HG02970 (cell line): ENCODE results near the gene COTL1.
"Not testable (repeated sequence)": the region's sequence is repeated elsewhere in the genome, so short reads cannot be mapped to it uniquely, and the experiment has no call there.

ENCODE experiments used
- ATAC-seq: cut with Tn5 transposase; IDR thresholded peaks from one replicate; pipeline ENCODE4 v1.9.1; 2021; ENCODE audit warnings: mild to moderate bottlenecking, moderate library complexity, moderate number of reproducible peaks; ENCODE audit not compliant: unreplicated experiment, low FRiP score

COTL1 gene

DNA sequence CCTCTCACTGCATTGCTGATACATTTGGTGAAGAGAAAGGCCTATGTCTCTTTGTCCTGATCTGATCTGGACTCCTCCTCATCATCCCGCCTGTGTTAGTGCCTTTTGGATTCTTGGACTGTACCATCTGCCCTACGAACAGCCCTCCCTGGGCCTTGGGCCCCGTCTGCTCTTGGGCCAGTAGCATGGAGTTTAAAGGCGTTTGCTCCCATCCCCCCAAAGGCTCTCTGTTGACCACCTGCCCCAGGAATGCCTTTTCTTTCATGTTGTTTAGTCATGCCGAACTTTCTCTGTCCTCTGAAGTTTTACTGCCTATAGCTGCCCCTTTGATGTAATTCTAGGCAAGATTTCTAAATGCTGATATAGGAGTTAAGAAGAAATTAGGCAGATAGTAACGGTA, 82.5 kb downstream of the COTL1 start:
- no peak for ATAC-seq

DNA sequence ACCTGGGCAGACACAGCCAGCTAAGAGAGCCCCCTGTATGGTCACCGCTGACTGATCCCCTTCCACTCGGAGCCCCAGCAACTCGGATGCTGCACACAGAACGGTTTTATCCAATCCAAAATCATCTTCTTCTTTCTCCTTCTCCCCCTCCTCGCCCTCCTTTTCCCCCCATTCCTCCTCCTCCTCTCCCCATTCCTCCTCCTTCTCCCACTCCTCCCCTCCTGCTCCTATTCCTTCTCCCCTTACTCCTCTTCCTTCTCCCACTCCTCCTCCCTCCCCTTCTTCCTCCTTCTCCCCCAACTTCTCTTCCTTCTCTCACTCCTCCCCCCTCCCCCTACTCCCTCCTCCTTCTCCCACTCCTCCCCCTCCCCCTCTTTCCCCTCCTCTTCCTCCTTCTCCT, 83.1 kb downstream of the COTL1 start:
- no peak for ATAC-seq

DNA sequence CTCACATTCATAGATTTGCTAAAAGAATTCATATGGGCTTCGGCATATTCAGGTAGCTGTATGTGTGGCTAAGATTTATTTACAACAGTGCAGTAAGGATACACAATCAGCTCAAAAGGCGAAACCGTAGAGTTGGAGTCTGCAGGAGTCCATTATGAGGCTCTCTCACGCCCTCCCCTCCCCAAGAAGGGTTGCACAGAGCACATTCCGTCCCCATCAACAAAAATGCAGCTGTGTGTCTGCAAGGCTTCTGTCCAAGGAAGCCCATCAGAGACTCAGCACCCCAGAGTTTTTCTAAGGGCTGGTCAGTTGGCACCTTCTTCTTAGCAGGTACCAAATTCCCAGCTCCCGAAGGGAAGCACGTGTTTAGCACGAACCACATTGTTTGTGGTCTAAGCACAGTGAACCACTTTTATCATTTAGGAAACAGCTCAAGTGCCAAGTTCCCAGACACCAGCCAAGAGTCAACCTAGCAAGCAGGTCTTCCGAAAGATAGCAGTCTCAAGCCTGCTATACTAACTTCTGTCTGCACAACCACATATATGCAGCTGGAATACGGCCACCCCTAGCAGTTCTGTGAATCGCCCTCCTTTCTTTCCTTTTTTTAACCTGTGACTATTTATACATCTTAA, 84.9 kb downstream of the COTL1 start:
- no peak for ATAC-seq

DNA sequence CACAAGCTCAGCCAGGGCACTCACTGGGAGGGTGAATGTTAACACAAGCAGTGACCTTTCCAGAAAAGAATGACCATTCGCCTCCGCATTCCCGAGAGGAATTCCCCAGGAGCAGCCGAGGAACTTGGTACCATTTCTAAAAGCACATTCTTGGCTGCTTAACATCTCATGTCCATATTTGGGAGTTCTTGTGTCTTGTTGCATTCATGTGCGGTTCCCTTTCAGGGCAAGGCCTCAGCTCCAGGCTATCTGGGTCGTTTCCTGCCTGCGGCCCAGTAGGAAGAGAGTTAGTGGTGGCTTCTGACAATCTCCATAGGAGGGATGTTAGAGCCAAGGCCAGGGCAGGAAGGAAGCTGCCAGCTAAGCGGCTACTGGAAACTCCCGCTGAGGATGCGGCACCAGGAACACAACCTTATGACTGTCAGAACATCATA, 85.6 kb downstream of the COTL1 start:
- ATAC-seq: no peak

DNA sequence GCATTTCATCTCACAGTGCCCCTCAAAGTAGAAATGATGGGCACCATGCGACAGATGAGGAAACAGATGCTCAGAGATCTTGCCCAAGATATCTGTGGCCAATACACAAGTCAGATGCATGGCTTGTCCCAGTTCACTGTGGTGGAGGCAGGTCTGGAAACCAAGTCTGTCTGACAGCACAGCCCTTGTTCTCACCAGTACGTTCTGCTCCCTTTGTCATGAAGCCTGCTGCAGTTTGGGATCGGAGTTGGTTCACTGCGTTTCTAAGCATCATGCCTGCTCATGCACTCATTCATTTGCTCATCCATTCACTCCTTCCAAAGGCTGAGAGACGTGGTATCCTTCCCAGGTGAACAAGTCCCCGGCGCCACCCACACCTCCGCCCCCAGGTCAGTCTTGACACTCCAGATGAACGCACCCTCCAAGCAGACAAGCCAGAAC, 86.2 kb downstream of the COTL1 start:
- ATAC-seq: no peak

DNA sequence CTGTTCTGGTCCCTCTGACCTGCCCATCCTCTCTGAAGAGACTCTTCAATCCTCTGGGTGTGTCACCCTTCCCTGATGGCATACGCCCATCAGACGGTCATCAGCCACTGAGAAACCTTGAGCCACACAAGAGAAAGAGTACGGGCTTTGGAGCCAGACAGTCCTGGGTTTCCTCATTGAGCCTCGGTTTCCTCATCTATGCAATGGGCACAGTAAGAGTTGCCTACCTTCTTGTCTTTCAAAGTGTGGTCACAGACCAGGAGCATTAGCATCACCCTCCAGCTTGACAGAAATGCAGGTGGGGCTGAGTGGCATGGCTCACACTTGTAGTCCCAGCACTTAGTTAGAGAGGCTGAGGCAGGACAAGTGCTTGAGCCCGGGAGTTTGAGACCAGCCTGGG, 87.3 kb downstream of the COTL1 start:
- no peak for ATAC-seq

DNA sequence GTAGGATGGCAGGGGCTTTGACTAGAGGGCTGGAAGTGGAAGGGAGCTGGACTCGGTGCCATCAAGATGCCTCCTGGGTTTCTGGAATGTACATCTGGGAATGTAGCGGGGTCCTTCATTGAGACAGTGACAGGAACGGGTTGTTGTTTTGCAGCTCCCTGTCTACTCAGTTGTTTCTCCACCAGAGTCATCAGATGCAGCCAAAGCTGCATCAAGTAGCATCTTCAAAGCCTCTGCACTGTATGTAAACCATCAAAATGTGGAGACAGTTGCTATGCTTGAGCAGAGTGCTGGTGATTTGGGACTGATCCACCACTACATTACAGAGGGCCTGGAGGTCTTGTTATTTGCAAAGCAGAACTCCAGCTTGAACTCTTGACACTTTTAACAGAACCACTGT, 88.3 kb downstream of the COTL1 start:
- ATAC-seq: no peak

DNA sequence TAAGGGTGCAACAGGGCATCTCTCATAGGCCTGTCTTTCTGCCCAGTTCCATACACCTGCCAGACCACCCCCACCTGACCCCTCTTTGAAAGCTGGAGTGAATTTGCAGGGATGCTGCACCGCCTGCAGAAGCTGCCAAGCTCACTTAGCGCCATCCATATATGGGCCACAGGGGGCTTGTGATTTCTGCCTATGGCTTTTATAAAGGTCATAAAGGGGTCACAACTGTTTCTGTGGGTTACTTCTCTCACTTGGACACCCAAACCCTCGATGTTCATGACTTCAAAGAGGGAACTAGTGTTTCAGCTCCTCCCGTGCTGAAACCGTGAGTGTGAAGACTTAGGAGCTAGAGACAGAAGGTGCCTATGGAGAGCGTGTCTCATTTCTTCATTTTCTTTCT, 89.6 kb downstream of the COTL1 start:
- no peak for ATAC-seq

DNA sequence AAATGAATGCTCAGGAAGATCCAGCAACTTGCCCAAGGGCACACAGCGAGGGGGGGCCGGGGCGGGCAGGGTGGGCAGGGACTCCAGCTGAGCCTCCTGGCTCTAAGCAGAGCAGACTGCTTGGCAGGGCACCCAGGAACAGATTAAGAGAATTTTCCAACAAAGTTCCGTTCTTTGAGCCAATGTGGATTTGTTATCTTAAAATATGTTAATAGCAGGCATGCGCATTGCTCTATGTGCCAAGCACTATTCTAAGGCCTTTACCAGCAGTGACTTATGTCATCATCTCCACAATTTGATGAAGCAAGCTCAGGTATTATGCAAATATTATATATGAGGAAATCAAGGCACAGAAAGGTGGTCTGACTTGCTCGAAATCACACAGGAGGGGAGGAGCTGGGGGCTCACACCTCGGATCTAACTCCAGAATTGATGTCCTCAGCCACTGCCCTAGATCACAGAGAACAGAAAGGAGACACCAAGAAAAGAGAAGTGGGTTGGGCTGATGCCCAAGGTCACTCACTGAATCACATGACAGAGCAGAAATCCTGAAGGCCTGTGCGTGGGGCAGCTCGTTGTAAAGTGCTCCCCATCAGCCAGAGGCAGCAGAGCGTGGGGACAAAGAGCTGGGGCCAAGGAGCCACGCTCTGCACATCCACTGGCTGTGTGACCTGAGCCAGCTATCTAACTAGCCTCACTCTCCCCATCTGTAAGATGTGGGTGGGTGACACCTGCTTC, 90.2 kb downstream of the COTL1 start:
- no peak for ATAC-seq

DNA sequence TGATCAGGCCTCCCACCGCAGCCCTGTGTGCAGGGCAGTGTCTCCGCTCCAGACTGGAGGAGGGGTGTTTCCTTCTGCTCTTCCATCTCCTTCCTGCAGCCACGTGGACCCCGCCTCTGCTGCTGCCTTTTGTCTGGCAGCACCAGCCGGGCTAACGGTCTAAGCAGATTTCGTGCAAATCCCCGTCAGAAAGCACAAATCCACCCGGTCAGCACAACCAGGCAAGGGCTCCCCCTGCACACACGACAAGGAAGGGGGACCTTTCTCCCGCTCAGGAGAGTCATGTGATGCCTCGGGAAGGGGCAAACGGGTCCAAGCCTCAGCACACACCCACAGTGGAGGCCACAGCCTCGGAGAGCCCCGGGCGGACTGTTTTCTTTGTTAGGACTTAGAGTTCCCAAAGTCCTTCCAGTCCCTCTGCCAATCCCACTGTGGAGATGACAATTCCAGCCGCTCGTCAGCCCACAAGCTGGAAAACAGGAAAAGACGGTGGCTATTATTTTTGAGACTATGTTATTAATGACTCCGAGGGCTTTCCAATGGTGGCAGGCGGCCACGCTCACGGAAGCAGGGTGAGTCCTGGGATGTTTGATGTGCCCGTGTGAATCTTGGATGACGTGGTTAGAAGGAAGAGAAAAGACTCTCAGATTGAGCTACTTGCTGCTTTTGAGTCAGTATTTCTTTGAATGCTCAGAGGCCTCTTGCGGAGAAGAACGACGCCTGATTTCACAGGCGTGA, 90.9 kb downstream of the COTL1 start:
- ATAC-seq: no peak

DNA sequence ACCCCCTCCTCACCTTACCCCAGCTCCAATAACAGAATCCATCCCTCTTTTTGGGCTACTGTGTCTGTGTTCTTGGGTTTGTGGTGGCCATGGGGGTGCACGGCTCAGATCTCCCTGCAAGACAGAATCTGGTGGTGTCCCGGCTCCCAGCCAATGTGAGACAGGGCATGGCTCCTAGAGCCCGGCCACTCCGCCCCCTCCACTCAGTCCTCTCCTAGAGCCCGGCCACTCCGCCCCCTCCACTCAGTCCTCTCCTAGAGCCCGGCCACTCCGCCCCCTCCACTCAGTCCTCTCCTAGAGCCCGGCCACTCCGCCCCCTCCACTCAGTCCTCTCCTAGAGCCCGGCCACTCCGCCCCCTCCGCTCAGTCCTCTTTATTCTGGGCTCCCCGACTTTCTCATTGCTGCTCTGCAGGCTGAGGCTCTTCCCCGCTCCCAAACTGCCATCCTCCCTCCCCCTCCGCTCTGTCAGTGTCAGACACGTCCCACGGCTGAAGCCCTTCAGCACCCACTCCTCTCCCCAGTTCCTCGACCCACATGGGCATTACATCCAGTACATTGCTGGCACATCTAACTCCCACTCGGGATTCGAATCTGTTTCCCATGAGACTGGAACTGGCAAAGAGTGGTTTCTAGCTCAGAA, 92.8 kb downstream of the COTL1 start:
- not testable (repeated sequence) for ATAC-seq

DNA sequence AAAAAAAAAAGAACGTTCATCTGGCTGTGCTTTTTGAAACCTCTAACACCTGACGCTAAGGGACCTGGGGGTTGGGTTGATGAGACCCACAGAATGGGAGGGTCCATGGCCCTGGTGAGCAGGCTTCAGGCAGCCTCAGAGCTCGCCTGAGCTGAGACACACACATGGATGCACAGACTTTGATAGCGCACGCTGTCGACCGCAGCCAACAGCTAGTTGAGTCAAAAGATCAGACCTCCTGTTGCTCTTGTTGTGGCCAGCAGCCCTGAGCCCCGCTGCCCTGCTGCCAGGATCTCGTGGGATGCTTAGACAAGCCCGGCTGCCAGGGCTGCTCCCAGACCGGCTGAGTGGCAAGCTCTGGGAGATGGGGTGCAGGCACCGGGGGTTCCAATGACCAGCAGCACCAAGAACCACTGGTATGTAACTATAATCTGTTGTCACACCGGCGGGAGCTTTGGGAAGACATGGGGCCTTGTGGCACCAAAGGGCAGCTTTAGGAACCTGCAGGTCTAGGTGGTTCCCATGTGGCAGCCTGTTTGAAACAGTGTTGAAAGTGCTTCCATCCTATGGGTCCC, 93.4 kb downstream of the COTL1 start:
- no peak for ATAC-seq

DNA sequence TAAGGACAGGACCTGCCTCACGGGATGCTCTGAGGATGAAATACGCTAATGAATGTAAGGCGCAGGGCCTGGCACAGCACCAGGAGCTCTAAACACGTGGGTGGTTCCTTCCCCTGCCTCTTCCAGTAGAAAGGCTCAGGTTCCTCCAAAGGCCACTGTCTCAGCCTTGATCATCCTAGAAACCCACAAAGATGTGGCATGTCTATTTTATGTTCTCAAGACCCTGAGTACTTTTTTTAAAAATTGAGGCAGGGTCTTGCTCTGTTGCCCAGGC, 96.4 kb downstream of the COTL1 start:
- ATAC-seq: no peak

DNA sequence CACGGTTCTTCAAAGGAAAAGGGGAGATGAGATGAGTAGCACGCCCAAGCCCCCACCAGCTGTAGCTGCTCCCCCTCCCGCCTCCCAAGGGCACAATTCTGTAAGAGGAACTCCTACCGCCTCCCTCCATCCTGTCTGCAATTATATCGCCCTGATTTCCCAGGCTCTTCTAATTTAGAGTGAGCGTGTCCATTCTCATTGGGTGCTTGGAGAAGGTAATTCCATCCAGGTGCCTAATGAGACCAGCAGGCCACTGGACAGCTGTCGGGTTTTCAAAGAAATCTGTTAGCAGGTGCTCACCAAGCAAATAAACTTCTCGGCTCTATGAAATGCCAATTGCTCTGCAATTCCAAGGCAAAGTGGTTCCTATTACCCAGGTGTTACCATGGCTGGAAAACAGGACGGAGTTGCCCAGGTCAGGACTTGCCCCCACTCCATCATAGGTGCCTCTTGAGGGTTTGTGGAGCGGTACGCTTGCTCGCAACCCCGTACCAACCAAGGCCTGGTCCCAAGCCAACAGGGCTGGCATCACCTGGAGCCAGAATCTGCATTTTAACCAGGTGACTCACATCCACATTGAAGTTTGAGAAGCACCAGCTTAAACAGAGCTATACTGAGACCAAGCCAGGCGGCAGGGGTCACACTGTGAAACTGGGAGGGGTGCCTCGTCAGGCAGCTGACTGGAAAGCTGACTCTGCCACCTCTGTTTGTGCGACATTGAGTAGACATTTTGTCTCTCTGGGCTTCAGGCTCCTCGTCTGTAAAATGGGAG, 97.0 kb downstream of the COTL1 start:
- no peak for ATAC-seq

DNA sequence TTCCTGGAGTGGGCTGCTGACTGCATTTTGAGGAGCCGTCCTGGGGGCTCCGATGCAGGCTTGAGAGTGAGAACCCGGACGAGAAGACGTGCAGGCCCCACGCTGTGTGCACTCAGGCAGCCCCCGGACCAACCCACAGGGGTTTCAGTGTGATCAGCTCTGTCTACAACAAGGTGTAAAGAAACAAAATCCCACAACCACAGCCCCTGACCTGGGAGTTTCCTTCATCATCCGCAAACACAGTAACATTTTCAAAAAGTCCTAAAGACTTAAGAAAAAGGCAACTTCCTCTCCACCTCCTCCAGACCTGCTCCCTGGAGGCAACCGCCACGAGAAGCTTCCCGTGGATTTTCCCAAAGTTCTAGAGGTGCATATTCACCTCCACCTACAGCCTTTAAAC, 98.0 kb downstream of the COTL1 start:
- no peak for ATAC-seq

DNA sequence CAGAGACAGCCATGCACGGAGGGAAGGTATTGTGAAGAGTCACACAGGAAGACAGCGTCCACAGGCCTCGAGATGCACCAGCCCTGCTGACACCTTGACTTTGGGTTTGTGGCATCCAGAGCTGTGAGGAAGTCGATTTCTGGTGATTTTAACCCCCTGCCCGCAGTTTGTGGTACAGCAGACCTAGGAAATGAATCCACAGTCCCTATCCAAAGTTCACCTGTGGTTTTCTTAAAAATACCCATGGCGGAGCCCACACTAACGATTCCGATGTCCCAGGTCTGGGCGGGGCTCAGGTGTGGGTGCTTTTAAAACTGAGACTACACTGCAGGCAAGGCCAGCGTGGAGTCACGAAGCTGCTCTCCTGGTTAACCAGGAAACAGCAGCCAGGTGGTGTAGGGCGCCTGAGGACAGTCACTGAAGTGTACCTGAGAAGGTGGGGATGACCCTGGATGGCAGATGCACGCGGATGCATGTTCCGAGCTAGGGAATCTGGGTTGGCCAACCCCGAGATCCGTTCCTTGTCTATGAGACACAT, 99.0 kb downstream of the COTL1 start:
- no peak for ATAC-seq

DNA sequence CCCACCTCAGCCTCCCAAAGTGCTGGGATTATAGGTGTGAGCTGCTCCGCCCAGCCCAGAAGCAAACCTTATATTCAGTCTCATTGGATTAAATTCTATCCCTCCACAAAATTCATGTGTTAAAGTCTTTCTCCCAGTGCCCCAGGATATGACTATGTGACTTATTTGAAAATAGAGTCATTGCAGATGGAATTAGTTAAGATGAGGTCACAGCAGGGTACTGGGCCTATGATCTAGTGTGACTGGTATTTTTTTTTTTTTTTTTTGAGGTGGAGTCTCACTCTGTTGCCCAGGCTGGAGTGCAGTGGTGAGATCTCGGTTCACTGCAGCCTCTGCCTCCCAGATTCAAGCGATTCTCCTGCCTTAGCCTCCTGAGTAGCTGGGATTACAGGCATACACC, 99.7 kb downstream of the COTL1 start:
- ATAC-seq: not testable (repeated sequence)

DNA sequence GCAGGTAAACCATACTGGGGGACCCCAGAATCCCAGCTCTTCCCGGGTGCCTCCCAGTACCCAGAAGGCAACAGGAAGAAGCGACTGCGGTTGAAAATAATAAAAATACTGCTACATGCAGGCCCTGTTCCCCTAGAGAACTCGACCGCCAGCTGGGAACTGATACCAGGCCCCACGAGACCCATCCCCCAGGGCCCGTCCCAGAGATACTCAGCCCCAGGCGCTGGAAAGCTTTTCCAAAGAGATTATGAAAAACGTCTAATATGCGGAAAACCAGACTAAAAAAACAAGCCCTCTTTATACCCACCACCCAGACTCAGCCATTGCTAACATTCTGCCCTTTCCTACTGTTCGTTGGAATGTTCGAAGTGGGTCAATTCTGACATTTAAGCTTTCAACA, 100.5 kb downstream of the COTL1 start:
- ATAC-seq: no peak
